ENCODE measurements around the gene PGGT1B. TPM values are rescaled to one million over a fixed set of nuclear protein-coding genes. Genes with fewer than 3 reads are reported as not detected.

Gene PGGT1B
- total and polyA plus RNA-seq, 2 of the 8 experiments (the other 6 are each of a cell fraction or from before 2014, with no cell fraction given), result 1.9 to 43.1 TPM

- no peak for TF ChIP-seq CTCF (IDR thresholded peaks at IDR 0.05; ENCODE audit: control extremely low read depth in 1 of 3, insufficient read depth in 1 of 3, low read depth in 1 of 3, low read length in 3 of 3)
- TF ChIP-seq E2F6 (IDR thresholded peaks at IDR 0.05), result no peak
These were observed 75.9 kb downstream of the PGGT1B start (continued) for GRCh38 chr5:115186794-115187193.

Measured in H1 (cell line).